ENCODE measurements around the gene POLDIP3.

GRCh38 chr22:42648368-42649245 lies 33.9 kb upstream of the POLDIP3 start:
- TF ChIP-seq, protein P1, sequence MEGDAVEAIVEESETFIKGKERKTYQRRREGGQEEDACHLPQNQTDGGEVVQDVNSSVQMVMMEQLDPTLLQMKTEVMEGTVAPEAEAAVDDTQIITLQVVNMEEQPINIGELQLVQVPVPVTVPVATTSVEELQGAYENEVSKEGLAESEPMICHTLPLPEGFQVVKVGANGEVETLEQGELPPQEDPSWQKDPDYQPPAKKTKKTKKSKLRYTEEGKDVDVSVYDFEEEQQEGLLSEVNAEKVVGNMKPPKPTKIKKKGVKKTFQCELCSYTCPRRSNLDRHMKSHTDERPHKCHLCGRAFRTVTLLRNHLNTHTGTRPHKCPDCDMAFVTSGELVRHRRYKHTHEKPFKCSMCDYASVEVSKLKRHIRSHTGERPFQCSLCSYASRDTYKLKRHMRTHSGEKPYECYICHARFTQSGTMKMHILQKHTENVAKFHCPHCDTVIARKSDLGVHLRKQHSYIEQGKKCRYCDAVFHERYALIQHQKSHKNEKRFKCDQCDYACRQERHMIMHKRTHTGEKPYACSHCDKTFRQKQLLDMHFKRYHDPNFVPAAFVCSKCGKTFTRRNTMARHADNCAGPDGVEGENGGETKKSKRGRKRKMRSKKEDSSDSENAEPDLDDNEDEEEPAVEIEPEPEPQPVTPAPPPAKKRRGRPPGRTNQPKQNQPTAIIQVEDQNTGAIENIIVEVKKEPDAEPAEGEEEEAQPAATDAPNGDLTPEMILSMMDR (conservative IDR thresholded peaks at IDR 0.05; ENCODE audit: low read depth, low read length) = no peak
- TF ChIP-seq CEBPB (IDR thresholded peaks at IDR 0.05; ENCODE audit: low read depth, low read length) (no peak), NFE2L2 (IDR thresholded peaks at IDR 0.05; ENCODE audit: low read depth, low read length) (no peak)
